CD4-positive, alpha-beta T cell (primary cell): Measurements from ENCODE around the gene HELLS. TPM values are rescaled to one million over a fixed set of nuclear protein-coding genes. Genes with fewer than 3 reads are reported as not detected.
"Not testable (repeated sequence)": the region's sequence is repeated elsewhere in the genome, so short reads cannot be mapped to it uniquely, and the experiment has no call there.

Experiments
- ATAC-seq: fragments of 200-7000 bp; cut with Tn5 transposase; one replicate; pipeline ENCODE4 v1.10.0; 2022; ENCODE audit warnings: mild to moderate bottlenecking; ENCODE audit not compliant: poor library complexity
- CTCF ChIA-PET: fragments of 350-600 bp; sonication (Branson Sonifier 250); formaldehyde crosslinking; loops from one replicate; lab custom pipeline; 2021; ENCODE audit warnings: antibody characterized with exemption, inconsistent platforms; lab: Charles Lee
- POLR2A ChIA-PET: fragments of 350-600 bp; sonication (Branson Sonifier 250); formaldehyde crosslinking; loops from one replicate; lab custom pipeline; 2021; ENCODE audit warnings: antibody characterized with exemption, inconsistent platforms; lab: Charles Lee
- DNase-seq, 14 experiments: peaks; one replicate each; pipeline ENCODE4 v3.0.0-alpha.2; 2013 to 2020; ENCODE audit warnings: mixed read lengths in 2 of 14
- H3K27ac ChIP-seq, 2 donors: one replicate each; pipeline versions ENCODE4 v1.5.1 to v1.7.0; 2013; ENCODE audit warnings: low read length in 2 of 2, low read depth in 1 of 2, mild to moderate bottlenecking in 1 of 2
- H3K27me3 ChIP-seq, 2 experiments: 1 replicate in 1 of 2; 2 replicates in 1 of 2; pipeline versions ENCODE4 v1.6.1 to v1.7.0; 2013; ENCODE audit warnings: low read length in 2 of 2, control low read depth in 1 of 2, mild to moderate bottlenecking in 1 of 2, moderate library complexity in 1 of 2; ENCODE audit not compliant: insufficient read depth in 2 of 2, control insufficient read depth in 1 of 2
- H3K36me3 ChIP-seq: one replicate; pipeline ENCODE4 v1.6.1; 2013; ENCODE audit warnings: low read length, control low read depth; ENCODE audit not compliant: insufficient read depth
- H3K4me1 ChIP-seq: one replicate; pipeline ENCODE4 v1.6.1; 2013; ENCODE audit warnings: low read length, control low read depth; ENCODE audit not compliant: insufficient read depth
- H3K4me3 ChIP-seq: one replicate; pipeline ENCODE4 v1.5.1; 2013; ENCODE audit warnings: mild to moderate bottlenecking, low read length, moderate library complexity
- H3K9me3 ChIP-seq, 2 experiments: 1 replicate in 1 of 2; 2 replicates in 1 of 2; pipeline versions ENCODE4 v1.6.1 to v1.7.0; 2013; ENCODE audit warnings: low read length in 2 of 2, mild to moderate bottlenecking in 2 of 2, control low read depth in 1 of 2, moderate library complexity in 1 of 2; ENCODE audit not compliant: control insufficient read depth in 1 of 2, insufficient read depth in 1 of 2
- H3K27ac Mint-ChIP-seq: one replicate; pipeline ENCODE4 v1.8.0; 2020; ENCODE audit warnings: mixed read lengths
- H3K27me3 Mint-ChIP-seq: one replicate; pipeline ENCODE4 v1.8.0; 2021; ENCODE audit warnings: mixed read lengths
- H3K36me3 Mint-ChIP-seq: one replicate; pipeline ENCODE4 v1.8.0; 2021; ENCODE audit warnings: low read depth, mixed read lengths
- H3K4me1 Mint-ChIP-seq: one replicate; pipeline ENCODE4 v1.8.0; 2021; ENCODE audit warnings: low read depth, mixed read lengths
- H3K4me3 Mint-ChIP-seq: one replicate; pipeline ENCODE4 v1.8.0; 2020; ENCODE audit warnings: mild to moderate bottlenecking, mixed read lengths
- H3K9me3 Mint-ChIP-seq: one replicate; pipeline ENCODE4 v1.8.0; 2020; ENCODE audit warnings: mixed read lengths
- CTCF ChIP-seq: fragments of 200-600 bp; IDR thresholded peaks from one replicate; pipeline ENCODE4 v1.8.0; 2022; ENCODE audit warnings: antibody characterized with exemption, mild to moderate bottlenecking
- intact Hi-C, 2 experiments: fragments of 100-400 bp; cut with DNase I in 1 of 2; cut with micrococcal nuclease in 1 of 2; formaldehyde crosslinking; loops; one replicate each; pipeline versions ENCODE4 v1.15.1 to v1.9.0; 2023 to 2025; cut with DNase I, micrococcal nuclease
- total RNA-seq, 174 experiments: library from RNA in 2 of 174; stranded (reverse) in 2 of 174; gene quantifications; one replicate each; pipeline ENCODE4 v1.2.3 and lab custom pipeline; 2021 to 2026

Gene HELLS
- total RNA-seq, 2 experiments from 2014 or later: 9.5 to 10.3 TPM

DNA sequence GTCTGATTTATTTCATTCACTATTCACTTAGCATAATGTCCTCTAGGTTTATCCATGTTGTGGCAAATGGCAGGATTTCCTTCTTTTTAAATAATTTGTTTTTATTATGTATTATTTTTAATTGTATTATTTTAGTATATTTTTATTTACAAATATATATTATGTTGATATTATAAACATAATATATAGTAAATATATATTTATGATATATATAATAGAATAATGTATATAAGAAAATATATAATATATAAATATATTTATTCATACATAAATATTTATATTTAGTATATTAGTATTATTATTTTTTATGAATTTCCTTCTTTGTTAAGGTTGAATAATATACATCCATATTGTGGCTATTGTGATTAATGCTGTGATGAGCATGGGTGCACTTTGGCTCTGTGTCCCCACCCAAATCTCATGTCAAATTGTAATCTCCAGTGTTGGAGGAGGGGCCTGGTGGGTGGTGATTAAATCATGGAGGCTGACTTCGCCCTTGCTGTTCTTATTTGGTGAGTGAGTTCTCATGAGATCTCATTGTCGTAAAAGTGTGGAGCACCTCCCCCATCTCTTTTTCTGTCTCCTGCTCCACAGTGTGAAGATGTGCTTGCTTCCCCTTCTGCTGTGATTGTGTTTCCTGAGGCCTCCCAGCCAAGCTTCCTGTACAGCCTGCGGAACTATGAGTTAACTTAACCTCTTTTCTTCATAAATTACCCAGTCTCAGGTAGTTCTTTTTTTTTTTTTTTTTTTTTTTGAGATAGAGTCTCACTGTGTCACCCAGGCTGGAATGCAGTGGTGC lies 85.7 kb downstream of the HELLS start:
- DNase-seq (no peak), ATAC-seq (no peak)
- Histone ChIP-seq H3K9me3 (peaks cover 6 to 14% of the 10 kb centered on the region in 2 experiments), H3K36me3 (no peaks in the 10 kb centered on the region), H3K27me3 (no peaks in the 10 kb centered on the region), H3K4me3 (no peak overlapping the region), H3K4me1 (no peaks in the 10 kb centered on the region), H3K27ac (no peak overlapping the region)
- Mint-ChIP-seq H3K4me3 (no peak overlapping the region), H3K9me3 (peaks cover 6% of the 10 kb centered on the region), H3K4me1 (no peaks in the 10 kb centered on the region), H3K27ac (no peak overlapping the region), H3K27me3 (no peaks in the 10 kb centered on the region), H3K36me3 (no peaks in the 10 kb centered on the region)
- TF ChIP-seq CTCF: no peak
- POLR2A ChIA-PET: no interaction called here
- CTCF ChIA-PET: no interaction called here
- intact Hi-C loops: loop anchor here in 1 of 2 experiments (5.0 kb wide), 1 partner anchor 731 kb away; no protein-coding TSS in a partner anchor

DNA sequence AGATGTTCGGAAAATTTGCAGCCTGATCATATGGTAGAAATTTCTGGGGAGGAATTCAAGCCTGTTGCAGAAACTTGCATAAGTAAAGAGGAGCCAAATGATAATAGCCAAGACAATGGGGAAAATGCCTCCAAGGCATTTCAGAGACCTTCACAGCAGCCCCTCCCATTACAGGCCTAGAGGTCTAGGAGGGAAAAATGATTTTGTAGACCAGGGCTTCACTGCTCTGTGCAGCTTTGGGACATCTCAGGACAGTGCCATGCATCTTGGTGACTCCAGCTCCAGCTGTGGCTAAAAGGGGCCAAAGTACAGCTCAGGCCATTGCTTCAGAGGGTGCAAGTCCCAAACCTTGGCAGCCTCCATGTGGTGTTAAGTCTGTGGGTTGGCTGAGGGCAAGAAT lies 87.4 kb downstream of the HELLS start:
- peaks cover 6 to 14% of the 10 kb centered on the region in 2 experiments for H3K9me3 ChIP-seq
- intact Hi-C loops: loop anchor here in 1 of 2 experiments (5.0 kb wide), 1 partner anchor 729 kb away; no protein-coding TSS in a partner anchor
- POLR2A ChIA-PET: no interaction called here
- no peak for DNase-seq
- no peak for TF ChIP-seq CTCF
- CTCF ChIA-PET: no interaction called here
- H3K4me1 ChIP-seq: no peaks in the 10 kb centered on the region
- Mint-ChIP-seq H3K27me3 (peaks cover 7% of the 10 kb centered on the region), H3K4me1 (no peaks in the 10 kb centered on the region), H3K27ac (no peak overlapping the region), H3K36me3 (peaks cover 3% of the 10 kb centered on the region), H3K4me3 (no peak overlapping the region), H3K9me3 (peaks cover 13% of the 10 kb centered on the region)
- H3K36me3 ChIP-seq: no peaks in the 10 kb centered on the region
- ATAC-seq: no peak
- H3K4me3 ChIP-seq: no peak overlapping the region
- no peak overlapping the region for H3K27ac ChIP-seq
- H3K27me3 ChIP-seq: no peaks in the 10 kb centered on the region

GRCh38 chr10:94638097-94638496 lies 92.5 kb downstream of the HELLS start:
- H3K9me3 ChIP-seq: peaks cover 8 to 14% of the 10 kb centered on the region in 2 experiments
- intact Hi-C loops, POLR2A ChIA-PET, H3K27ac ChIP-seq, ATAC-seq, H3K4me3 Mint-ChIP-seq, H3K4me1 ChIP-seq, CTCF ChIA-PET, H3K4me1 Mint-ChIP-seq, H3K27me3 ChIP-seq, H3K36me3 ChIP-seq, H3K4me3 ChIP-seq, H3K36me3 Mint-ChIP-seq, H3K27ac Mint-ChIP-seq, DNase-seq: not testable (repeated sequence)
- peaks cover 14% of the 10 kb centered on the region for H3K9me3 Mint-ChIP-seq
- H3K27me3 Mint-ChIP-seq: peaks cover 17% of the 10 kb centered on the region
